HAP-1 (cell line): ENCODE measurements around the gene WWOX.

Experiments
- DNase-seq, 2 experiments: peaks; one replicate each; pipeline ENCODE4 v3.0.0-alpha.2; 2016 to 2020; ENCODE audit warnings: low spot score in 2 of 2
- H3K27me3 ChIP-seq: fragments of 250-450 bp; sonication (Bioruptor Pico); 2 replicates; pipeline ENCODE4 v1.5.1; 2020; ENCODE audit warnings: low read depth, mild to moderate bottlenecking, moderate library complexity
- H3K36me3 ChIP-seq: fragments of 250-450 bp; sonication (Bioruptor Pico); replicated peaks from 2 replicates; pipeline ENCODE4 v1.5.1; 2020; ENCODE audit warnings: mild to moderate bottlenecking
- H3K4me1 ChIP-seq: fragments of 250-450 bp; sonication (Bioruptor Pico); 2 replicates; pipeline ENCODE4 v1.5.1; 2020; ENCODE audit warnings: mild to moderate bottlenecking
- H3K4me3 ChIP-seq: fragments of 250-450 bp; sonication (Bioruptor Pico); 2 replicates; pipeline ENCODE4 v1.5.1; 2020; ENCODE audit warnings: mild to moderate bottlenecking, moderate library complexity
- H3K9me3 ChIP-seq: fragments of 250-450 bp; sonication (Bioruptor Pico); 2 replicates; pipeline ENCODE4 v1.5.1; 2020; ENCODE audit warnings: mild to moderate bottlenecking, moderate library complexity
- in situ Hi-C: fragments of 300-500 bp; cut with MboI; formaldehyde crosslinking; loops from 3 replicates; pipeline ENCODE4 v1.14.3; 2020; ENCODE audit warnings: low sequenced_read_pairs, inconsistent platforms, mixed read lengths

Gene WWOX

DNA sequence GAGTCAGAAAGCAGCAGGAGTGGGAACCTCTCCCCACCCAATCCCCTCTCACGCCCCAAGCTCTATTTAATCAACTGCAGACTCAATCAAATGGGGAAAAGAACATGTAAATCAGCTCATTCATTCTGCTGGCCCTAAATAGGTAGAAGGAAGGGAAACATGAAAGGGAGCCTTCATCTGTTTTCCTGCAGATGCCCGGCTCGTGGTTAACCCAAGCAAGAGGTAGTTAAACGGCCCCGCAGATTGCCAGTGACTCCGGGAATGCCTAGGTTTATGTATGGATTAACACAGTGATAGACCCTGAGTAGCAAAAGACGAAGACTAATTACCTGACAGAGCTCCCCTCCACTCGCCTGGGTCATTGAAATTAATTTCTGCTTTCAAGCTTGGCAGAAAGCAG lies 542.0 kb downstream of the WWOX start:
- no peaks in the 10 kb centered on the region for H3K36me3 ChIP-seq
- no peaks in the 10 kb centered on the region for H3K9me3 ChIP-seq
- H3K27me3 ChIP-seq, result no peaks in the 10 kb centered on the region
- no peak overlapping the region for H3K4me3 ChIP-seq
- in situ Hi-C loops, result no loop called here
- H3K4me1 ChIP-seq, result no peaks in the 10 kb centered on the region
- no peak for DNase-seq

DNA sequence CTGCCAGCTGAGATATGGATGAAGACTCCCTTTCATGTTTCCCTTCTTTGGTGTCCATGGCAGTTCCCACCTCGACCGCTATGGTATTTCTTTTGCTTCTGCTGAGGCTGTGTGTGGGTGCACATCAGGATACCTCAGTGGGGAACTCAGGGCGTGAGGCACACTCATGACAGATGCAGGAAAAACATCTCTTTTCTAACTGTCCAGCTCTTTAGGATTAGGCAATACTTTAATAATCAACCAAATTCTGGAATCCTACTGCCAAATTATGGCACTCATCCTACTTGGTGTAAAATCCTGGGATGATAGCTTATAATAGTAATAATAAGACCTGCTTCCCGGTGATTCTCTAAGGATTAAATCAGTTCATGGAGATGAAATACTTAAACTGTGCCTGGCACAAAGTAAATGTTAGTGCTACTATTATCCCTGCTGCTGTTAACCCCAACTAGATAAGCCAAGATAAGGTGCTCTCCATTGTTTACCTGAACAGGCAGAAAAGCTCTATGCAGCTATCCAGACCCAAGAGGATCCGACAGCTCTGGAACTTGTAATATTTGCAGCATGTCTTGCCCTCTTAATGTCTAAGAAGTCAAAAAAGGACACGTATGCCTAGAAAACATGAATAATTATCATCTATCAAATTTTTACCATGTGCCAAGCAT lies 543.3 kb downstream of the WWOX start:
- H3K36me3 ChIP-seq, result no peaks in the 10 kb centered on the region
- H3K9me3 ChIP-seq, result no peaks in the 10 kb centered on the region
- no peaks in the 10 kb centered on the region for H3K4me1 ChIP-seq
- no peak overlapping the region for H3K4me3 ChIP-seq
- DNase-seq, result no peak
- in situ Hi-C loops, result no loop called here
- no peaks in the 10 kb centered on the region for H3K27me3 ChIP-seq

DNA sequence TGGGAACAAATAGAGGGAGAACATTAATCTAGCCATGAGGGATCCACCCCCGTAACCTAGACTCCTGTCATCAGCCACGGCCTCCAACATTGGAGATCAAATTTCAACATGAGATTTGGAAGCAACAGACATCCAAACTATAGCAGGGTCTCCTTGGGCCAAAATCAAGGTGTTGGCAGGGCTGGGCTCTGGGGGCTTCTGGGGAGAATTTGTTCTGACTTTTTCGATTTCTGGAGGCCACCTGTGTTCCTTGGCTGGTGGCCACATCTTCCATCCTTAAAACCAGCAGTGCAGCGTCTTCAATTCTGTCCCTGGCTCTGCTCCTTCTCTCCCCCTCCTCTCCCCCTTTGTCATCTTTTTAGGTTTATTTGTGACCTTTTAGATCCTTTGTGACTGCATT lies 546.2 kb downstream of the WWOX start:
- DNase-seq, result no peak
- in situ Hi-C loops, result no loop called here
- Histone ChIP-seq H3K36me3 (no peaks in the 10 kb centered on the region), H3K27me3 (no peaks in the 10 kb centered on the region), H3K9me3 (no peaks in the 10 kb centered on the region), H3K4me1 (no peaks in the 10 kb centered on the region), H3K4me3 (no peak overlapping the region)

DNA sequence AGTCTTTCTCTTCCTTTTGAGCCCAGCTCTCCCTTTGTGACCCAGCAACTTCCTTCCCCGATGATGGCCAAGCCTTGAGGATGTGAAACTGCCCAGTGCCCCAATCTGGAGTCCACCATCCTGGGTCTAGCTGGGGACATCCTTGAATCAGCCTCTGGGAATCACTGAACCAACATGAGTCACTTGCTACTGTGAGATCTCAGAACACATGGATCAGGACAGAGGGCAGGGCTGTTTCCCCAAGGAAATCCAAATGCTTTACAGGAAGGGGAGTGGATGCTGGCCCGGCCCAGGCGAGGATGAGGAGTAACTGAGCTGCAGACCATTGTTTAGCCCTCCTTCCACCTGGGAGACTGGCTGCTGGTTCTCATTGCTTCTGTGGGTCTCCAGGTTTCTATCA lies 547.6 kb downstream of the WWOX start:
- Histone ChIP-seq H3K27me3 (no peaks in the 10 kb centered on the region), H3K9me3 (no peaks in the 10 kb centered on the region), H3K36me3 (no peaks in the 10 kb centered on the region), H3K4me1 (no peaks in the 10 kb centered on the region), H3K4me3 (no peak overlapping the region)
- DNase-seq, result no peak
- in situ Hi-C loops, result no loop called here

DNA sequence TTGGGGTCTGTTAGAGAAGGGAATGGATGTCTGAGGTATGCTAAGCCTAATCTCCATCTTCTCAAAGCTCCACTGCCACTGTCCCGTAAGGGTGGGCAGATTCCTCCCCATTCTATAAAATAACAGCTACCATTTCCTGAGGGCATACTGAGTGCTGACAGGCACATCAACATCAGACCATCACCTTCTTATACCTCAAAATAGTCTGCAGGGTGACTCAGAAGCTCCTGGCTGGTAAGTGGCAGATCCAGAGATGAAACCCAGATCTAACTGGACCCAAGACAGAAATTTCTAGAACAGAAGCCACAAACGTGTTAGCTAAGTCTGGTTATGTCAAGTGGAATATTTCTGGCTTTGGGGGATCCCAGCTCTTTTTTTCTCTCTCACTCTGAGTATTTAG lies 548.0 kb downstream of the WWOX start:
- in situ Hi-C loops, result no loop called here
- H3K36me3 ChIP-seq, result no peaks in the 10 kb centered on the region
- H3K4me1 ChIP-seq, result no peaks in the 10 kb centered on the region
- H3K27me3 ChIP-seq, result no peaks in the 10 kb centered on the region
- H3K4me3 ChIP-seq, result no peak overlapping the region
- no peaks in the 10 kb centered on the region for H3K9me3 ChIP-seq
- no peak for DNase-seq

DNA sequence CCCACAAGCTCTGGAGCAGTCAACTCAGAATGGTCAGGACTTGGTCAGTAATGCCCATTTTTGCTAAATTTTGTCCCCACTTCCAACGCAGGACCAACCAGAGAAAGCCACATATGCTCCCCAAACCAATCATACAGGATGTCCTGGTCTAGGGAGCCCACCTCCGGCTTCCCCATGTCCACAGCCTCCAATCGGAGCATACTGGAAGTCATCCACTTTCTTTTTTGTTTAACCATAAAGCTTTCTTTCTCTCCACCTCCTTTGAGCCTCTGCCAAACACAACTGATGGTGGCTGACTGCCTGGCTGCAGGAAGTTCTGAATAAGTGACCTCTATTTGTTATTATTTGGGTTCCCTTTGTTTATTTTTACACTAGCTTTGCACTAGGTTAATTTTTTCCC lies 549.1 kb downstream of the WWOX start:
- H3K27me3 ChIP-seq, result no peaks in the 10 kb centered on the region
- H3K9me3 ChIP-seq, result no peaks in the 10 kb centered on the region
- H3K4me1 ChIP-seq, result no peaks in the 10 kb centered on the region
- no peaks in the 10 kb centered on the region for H3K36me3 ChIP-seq
- DNase-seq, result no peak
- no peak overlapping the region for H3K4me3 ChIP-seq
- in situ Hi-C loops, result no loop called here

DNA sequence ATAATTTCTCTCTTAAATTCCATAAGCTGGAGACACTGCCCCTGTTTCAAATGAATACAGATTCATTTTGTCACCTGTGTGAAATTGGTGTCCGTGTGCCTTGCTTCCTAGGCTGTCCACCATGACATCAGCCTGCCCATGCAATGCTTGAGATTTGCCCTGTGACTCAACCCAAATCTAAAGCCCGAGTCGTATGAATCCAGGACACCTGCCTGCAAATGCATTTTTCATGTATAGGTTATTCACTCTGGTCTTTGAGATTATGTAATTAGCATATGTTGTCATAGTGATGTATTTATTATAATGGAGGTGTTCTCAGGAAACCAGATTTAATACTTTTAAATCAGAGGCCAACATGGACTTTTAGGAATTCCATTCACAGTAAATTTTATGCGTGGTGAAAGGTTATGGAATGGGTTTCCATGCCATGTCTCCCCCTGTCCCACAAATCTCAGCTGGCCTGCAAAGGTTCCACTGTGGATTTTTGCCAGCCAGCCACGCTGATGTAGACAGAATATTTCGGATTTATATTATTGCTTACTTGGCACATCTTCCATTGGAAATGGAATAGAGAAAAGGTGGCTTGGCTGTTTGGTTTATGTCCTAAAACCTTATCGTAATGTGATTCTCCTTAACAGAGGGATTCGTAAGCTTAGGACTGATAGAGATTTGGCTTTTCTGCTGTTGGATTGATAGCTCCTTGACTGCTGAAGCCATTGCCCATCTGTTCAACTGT lies 551.1 kb downstream of the WWOX start:
- in situ Hi-C loops, result no loop called here
- Histone ChIP-seq H3K4me3 (no peak overlapping the region), H3K27me3 (no peaks in the 10 kb centered on the region), H3K9me3 (no peaks in the 10 kb centered on the region), H3K36me3 (no peaks in the 10 kb centered on the region), H3K4me1 (no peaks in the 10 kb centered on the region)
- DNase-seq, result no peak

DNA sequence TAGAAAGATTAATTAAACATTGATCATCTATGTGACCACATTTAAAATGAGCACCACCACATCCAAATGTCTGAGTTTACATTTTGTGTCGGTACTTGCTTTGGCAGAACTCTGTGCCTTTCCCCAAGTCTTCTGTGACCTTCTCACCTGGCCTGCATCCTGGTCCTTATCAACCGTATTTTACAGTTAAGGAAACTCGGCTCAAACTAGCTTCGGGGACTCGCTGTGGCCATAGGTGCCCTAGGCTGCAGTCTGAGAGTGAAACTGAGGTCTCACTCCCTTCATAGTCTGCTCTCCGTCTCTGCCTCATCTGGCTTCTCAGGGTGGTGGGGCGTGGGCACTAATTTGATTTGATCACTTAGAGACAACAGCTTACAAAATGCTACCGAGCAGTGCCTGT lies 555.5 kb downstream of the WWOX start:
- Histone ChIP-seq H3K36me3 (no peaks in the 10 kb centered on the region), H3K9me3 (no peaks in the 10 kb centered on the region), H3K4me3 (no peak overlapping the region), H3K4me1 (no peaks in the 10 kb centered on the region), H3K27me3 (no peaks in the 10 kb centered on the region)
- no peak for DNase-seq
- in situ Hi-C loops, result no loop called here

DNA sequence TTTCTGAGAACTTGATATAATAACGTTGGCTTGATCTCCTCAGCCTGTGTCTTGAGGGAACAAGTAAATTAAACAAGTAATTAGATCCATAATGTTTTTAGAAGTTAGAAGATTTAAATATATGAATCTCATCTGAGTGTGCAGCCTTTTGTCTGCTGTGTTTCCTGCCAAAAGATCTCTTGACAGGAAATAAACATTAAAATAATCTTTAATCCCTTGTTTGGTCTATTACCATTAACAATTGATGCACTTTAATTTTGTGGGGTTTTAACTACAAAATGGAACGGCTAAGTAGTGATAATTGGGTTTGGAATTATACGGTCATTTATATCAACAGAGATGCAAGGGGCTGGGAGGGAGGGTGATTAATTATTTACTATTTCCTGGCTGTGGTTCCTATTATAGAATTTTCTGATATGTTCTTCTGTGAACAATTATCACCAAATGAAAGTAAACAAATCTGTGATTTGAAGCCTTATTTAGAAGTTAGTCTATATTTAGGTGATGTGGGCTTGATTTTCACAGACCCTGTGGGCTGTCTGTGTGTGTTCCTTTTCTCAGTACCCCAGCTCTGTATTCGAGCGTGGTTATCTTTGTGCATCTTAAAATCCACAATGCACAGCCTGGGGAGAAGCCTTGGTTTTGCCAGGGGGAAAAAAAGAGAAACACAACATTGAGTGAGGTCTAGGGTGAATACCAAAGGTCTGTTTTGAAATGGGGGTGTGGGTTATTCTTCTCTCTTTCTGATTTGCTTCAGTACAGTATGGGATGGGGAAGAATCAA lies 556.1 kb downstream of the WWOX start:
- no peak overlapping the region for H3K4me3 ChIP-seq
- no peaks in the 10 kb centered on the region for H3K36me3 ChIP-seq
- in situ Hi-C loops, result no loop called here
- no peak for DNase-seq
- no peaks in the 10 kb centered on the region for H3K9me3 ChIP-seq
- H3K27me3 ChIP-seq, result no peaks in the 10 kb centered on the region
- H3K4me1 ChIP-seq, result no peaks in the 10 kb centered on the region

DNA sequence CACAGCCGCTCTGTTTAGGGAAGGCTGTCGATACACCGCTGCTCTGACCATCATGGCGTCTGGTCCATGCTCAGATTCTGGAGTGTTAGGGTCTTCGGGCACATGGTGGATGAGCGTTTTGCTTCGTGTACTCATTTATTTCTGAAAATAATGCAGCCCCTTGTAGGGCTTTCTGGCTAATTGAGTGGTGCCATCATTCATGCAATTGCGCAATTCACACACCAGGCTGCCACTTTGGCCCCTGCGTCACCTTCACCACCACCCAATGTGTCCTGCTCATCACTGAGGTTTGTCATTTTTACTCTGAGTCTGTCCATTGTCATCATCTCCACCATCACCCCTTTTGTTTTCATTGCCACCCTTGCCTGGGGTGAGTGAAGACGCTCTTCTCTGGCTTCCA lies 557.4 kb downstream of the WWOX start:
- in situ Hi-C loops, result no loop called here
- no peaks in the 10 kb centered on the region for H3K36me3 ChIP-seq
- no peak for DNase-seq
- H3K4me1 ChIP-seq, result no peaks in the 10 kb centered on the region
- H3K27me3 ChIP-seq, result no peaks in the 10 kb centered on the region
- no peaks in the 10 kb centered on the region for H3K9me3 ChIP-seq
- H3K4me3 ChIP-seq, result no peak overlapping the region

DNA sequence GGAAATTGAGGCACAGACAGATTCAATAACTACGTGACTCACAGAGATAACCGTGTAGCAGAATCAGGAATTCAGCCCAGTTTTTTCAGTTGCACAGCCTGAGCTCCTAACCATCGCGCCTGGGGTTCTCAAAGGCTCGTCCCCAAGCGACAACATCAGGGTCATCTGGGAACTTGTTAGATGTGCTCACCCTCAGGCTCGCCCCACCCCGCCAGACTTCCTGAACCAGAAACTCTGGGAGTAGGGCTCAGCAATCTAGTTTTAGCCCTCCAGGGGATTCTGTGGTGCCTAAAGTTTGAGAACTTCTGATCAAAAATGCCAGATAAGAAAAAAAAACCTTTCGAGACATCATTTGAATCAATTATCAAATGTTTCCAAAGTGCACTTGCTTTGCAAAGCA lies 559.8 kb downstream of the WWOX start:
- DNase-seq, result no peak
- in situ Hi-C loops, result no loop called here
- Histone ChIP-seq H3K4me1 (no peaks in the 10 kb centered on the region), H3K36me3 (no peaks in the 10 kb centered on the region), H3K4me3 (no peak overlapping the region), H3K9me3 (no peaks in the 10 kb centered on the region), H3K27me3 (no peaks in the 10 kb centered on the region)

DNA sequence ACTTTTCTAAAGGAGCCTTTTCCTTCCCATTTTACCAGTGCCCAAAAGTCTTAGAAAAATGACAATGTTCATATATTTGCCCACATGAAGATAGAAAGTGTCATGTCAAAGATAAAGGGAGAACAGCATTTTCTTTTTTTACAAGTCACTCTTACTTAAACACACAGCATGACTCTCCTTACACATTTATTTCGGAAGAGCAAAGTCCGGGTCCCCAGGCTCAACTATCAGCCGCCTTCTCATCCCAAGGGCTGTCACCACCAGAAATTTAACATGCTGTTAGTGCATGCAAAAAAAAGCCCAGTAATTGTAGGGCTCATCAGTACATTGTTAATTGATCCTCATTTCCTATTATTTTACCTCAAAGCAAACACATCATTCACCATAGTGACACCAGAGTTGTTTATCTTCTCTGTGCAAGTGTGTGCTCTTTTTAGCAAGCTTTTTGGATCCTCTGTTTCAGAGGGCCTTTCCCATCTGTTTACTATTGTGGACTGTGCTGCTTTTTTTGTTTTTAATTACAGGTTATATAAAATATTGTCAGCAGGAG lies 560.3 kb downstream of the WWOX start:
- Histone ChIP-seq H3K4me1 (no peaks in the 10 kb centered on the region), H3K4me3 (no peak overlapping the region), H3K36me3 (no peaks in the 10 kb centered on the region), H3K27me3 (no peaks in the 10 kb centered on the region), H3K9me3 (no peaks in the 10 kb centered on the region)
- in situ Hi-C loops, result no loop called here
- DNase-seq, result no peak

DNA sequence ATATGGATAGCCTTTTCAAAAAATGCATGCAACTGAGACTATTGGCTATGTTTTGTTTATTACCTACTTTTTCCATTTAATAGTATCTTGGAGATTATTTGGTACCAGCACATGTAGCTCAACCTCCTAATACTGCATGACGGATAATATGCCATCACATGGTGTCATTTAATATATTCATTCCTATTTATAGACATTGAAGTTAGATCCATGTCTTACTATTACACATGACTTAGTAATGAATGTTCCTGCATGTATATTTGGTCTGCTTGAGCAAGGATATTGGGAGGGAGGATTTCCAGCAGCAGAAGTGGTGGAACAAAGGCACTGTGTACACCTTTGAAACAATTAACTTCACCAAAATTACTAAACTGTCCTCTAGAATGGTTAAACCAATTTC lies 561.3 kb downstream of the WWOX start:
- Histone ChIP-seq H3K9me3 (no peaks in the 10 kb centered on the region), H3K27me3 (no peaks in the 10 kb centered on the region), H3K36me3 (no peaks in the 10 kb centered on the region), H3K4me3 (no peak overlapping the region), H3K4me1 (no peaks in the 10 kb centered on the region)
- DNase-seq, result no peak
- in situ Hi-C loops, result no loop called here

DNA sequence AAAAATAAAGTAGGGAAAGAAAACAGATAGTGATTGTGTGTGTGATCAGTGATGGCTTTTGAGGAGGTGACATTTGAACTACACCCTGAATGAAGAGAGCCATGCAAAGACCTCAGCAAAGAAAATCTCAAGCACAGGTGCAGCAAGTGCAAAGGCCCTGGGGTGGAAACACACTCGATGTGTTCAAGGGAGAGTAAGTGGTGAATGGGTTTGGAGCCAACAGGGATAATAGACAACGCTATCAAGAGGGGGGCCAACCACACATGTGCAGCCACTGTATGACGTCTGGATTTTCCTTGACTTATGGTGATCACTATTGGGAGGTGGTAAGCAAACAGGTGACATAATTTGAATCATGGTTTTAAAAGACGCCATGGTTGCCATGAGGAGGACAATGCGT lies 564.2 kb downstream of the WWOX start:
- Histone ChIP-seq H3K4me3 (no peak overlapping the region), H3K36me3 (no peaks in the 10 kb centered on the region), H3K9me3 (no peaks in the 10 kb centered on the region), H3K4me1 (no peaks in the 10 kb centered on the region), H3K27me3 (no peaks in the 10 kb centered on the region)
- DNase-seq, result no peak
- in situ Hi-C loops, result no loop called here
